ENCODE data around the gene STK32B. TPM values are rescaled to one million over a fixed set of nuclear protein-coding genes. Genes with fewer than 3 reads are reported as not detected.

STK32B gene
- total and polyA plus RNA-seq, 2 of the 4 experiments (the other 2 are of a cell fraction): 5.5 to 6.3 TPM

- no peak overlapping the region for H2BK120ac ChIP-seq (ENCODE audit: low read depth, low read length)
- TF ChIP-seq FOS (IDR thresholded peaks at IDR 0.05; ENCODE audit: low read depth, low read length) (no peak), MAZ (IDR thresholded peaks at IDR 0.05; ENCODE audit: borderline replicate concordance, low read depth, low read length) (no peak), CTCF (conservative IDR thresholded peaks at IDR 0.05; ENCODE audit: low read depth, low read length) (no peak), CHD1 (IDR thresholded peaks at IDR 0.05; ENCODE audit: low read depth, low read length) (no peak), CEBPB (IDR thresholded peaks at IDR 0.05; ENCODE audit: low read depth, low read length) (no peak)
- TF ChIP-seq, protein P1, sequence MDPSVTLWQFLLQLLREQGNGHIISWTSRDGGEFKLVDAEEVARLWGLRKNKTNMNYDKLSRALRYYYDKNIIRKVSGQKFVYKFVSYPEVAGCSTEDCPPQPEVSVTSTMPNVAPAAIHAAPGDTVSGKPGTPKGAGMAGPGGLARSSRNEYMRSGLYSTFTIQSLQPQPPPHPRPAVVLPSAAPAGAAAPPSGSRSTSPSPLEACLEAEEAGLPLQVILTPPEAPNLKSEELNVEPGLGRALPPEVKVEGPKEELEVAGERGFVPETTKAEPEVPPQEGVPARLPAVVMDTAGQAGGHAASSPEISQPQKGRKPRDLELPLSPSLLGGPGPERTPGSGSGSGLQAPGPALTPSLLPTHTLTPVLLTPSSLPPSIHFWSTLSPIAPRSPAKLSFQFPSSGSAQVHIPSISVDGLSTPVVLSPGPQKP (IDR thresholded peaks at IDR 0.05; ENCODE audit: borderline replicate concordance, low read depth, low read length): no peak
- TF ChIP-seq, protein P2, sequence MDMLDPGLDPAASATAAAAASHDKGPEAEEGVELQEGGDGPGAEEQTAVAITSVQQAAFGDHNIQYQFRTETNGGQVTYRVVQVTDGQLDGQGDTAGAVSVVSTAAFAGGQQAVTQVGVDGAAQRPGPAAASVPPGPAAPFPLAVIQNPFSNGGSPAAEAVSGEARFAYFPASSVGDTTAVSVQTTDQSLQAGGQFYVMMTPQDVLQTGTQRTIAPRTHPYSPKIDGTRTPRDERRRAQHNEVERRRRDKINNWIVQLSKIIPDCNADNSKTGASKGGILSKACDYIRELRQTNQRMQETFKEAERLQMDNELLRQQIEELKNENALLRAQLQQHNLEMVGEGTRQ (IDR thresholded peaks at IDR 0.05; ENCODE audit: low read depth, low read length): no peak
- no peak overlapping the region for H3K27ac ChIP-seq (ENCODE audit: insufficient read depth, low read length)
Observed at GRCh38 chr4:5395781-5396180, 344.5 kb downstream of the STK32B start.

More at GRCh38 chr4:5395781-5396180, 344.5 kb downstream of the STK32B start:
- Histone ChIP-seq H3K4me3 (ENCODE audit: insufficient read depth, low read depth, low read length) (no peak overlapping the region), H3K23ac (ENCODE audit: low read depth, low read length) (no peak overlapping the region), H2AK9ac (replicated peaks; ENCODE audit: low read depth, low read length, poor library complexity) (no peak overlapping the region), H3K9me1 (ENCODE audit: insufficient read depth, low read length) (0 out of 2 replicates have a peak, but pooled peaks cover 9% of the 10 kb centered on the region), H2AFZ (replicated peaks; ENCODE audit: low read length, poor library complexity) (no peak overlapping the region), H3K79me1 (ENCODE audit: low read depth in 1 of 2, low read length in 2 of 2) (no peaks in the 10 kb centered on the region), H2BK15ac (ENCODE audit: low read depth, low read length) (no peak overlapping the region), H3K4me1 (ENCODE audit: control insufficient read depth, insufficient read depth, low read length) (peaks cover 9% of the 10 kb centered on the region), H4K5ac (ENCODE audit: low read depth, low read length) (no peak overlapping the region), H3K9ac (ENCODE audit: low read depth, low read length) (no peak overlapping the region), H3K14ac (replicated peaks; ENCODE audit: low read depth, low read length) (no peak overlapping the region), H4K91ac (ENCODE audit: insufficient read depth, low read depth, low read length) (no peak overlapping the region), H3K56ac (ENCODE audit: extremely low read depth, insufficient read depth, low read length) (no peak overlapping the region), H3K36me3 (ENCODE audit: control insufficient read depth, insufficient read depth, low read length) (no peaks in the 10 kb centered on the region), H2BK5ac (ENCODE audit: low read depth, low read length, poor library complexity, severe bottlenecking) (no peak overlapping the region), H4K20me1 (ENCODE audit: insufficient read depth, low read length) (0 out of 2 replicates have a peak, but pooled peaks cover 3% of the 10 kb centered on the region), H2AK5ac (ENCODE audit: low read depth, low read length) (no peak overlapping the region), H4K8ac (ENCODE audit: low read depth in 2 of 2, low read length in 2 of 2) (no peak overlapping the region), H3K4ac (ENCODE audit: low read depth, low read length) (no peak overlapping the region), H3K4me2 (ENCODE audit: low read depth, low read length) (no peak overlapping the region), H2BK20ac (ENCODE audit: low read depth, low read length) (no peak overlapping the region), H3K27me3 (ENCODE audit: control insufficient read depth, insufficient read depth, low read length) (no peaks in the 10 kb centered on the region), H3K9me3 (ENCODE audit: control insufficient read depth, insufficient read depth, low read length) (no peaks in the 10 kb centered on the region), H3K18ac (ENCODE audit: low read depth, low read length) (no peak overlapping the region)
- POLR2A ChIA-PET (ENCODE audit: unreplicated experiment): no interaction called here
- CTCF ChIA-PET: no interaction called here
- ATAC-seq (ENCODE audit: low read depth) (no peak), DNase-seq (no peak)
- BruUV-seq (replicated peaks): no TSS peak
- in situ Hi-C loops (cut with MboI; ENCODE audit: low sequenced_read_pairs): no loop called here
- dilution Hi-C loops (cut with HindIII; ENCODE audit: low sequenced_read_pairs, unreplicated experiment): no loop called here
- WGBS, 2 experiments (ENCODE audit: extremely low coverage in 2 of 2, insufficient read length in 1 of 2): 95% methylated on average over 7 of the region's 8 CpGs; no CpG with 5 or more reads in 1 of the 2 experiments
- intact Hi-C loops (cut with micrococcal nuclease): no loop called here
